Measurements from ENCODE around the gene PLA2R1.

Gene PLA2R1

DNA sequence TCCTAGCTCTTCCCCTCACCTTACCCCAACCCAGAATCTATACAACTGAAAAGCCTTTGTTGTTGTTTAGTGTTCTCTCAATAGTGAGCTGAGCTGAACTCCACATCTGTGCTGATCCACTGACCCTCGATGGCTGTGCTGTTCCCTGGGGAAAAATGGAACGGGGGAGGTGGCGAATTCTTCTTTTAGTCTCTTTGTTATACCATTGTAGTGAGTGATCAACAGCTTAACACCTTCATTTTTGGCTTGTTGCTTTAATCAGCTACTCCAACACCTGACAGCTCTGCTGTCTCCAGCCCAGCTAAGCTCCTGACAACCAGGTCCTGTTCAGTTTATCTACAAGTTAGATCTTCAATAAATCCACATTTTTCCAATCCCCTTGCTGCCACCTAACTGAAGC, 25.7 kb downstream of the PLA2R1 start:
- CTCF ChIA-PET: interaction anchor here (0.5 to 0.7 kb wide), 4 partner anchors 42 to 957 kb away, joined by 3 to 5 read pairs (median 4); no protein-coding TSS in a partner anchor
- Histone ChIP-seq H3K36me3 (ENCODE audit: control insufficient read depth in 2 of 2, insufficient read depth in 1 of 2, low read length in 2 of 2) (no peaks in the 10 kb centered on the region), H3K4me3 (ENCODE audit: low read depth, low read length) (no peak overlapping the region), H3K27ac (ENCODE audit: extremely low read depth, low read depth, low read length) (no peak overlapping the region), H3K4me1 (ENCODE audit: control insufficient read depth, insufficient read depth, low read length) (peaks cover 10% of the 10 kb centered on the region), H3K9me3 (ENCODE audit: control insufficient read depth, insufficient read depth, low read depth, low read length) (no peaks in the 10 kb centered on the region)
- POLR2A ChIA-PET: no interaction called here
- TF ChIP-seq ZNF600 (tag by site-specific recombination; IDR thresholded peaks at IDR 0.05): no peak
- TF ChIP-seq ZNF623 (tag by site-specific recombination; IDR thresholded peaks at IDR 0.05): no peak

DNA sequence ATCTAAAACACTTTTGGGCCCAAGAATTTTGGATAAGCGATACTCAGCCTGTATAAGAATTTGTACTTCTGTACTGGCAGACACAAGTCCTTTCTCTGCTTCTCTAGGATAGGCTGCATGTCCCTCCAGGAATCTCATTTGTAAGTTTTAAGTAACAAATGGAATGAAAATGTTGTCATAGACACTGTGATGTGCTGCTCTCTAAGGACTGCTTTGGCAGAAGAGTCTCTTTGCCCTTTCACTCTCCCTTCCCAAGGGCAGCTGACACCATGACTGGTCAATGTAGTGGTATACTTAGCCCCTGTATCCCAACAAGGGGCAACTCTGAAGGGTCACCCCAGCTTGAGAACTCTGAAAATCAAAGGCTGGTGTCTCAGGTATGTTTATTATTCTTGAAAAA, 27.3 kb downstream of the PLA2R1 start:
- no peak overlapping the region for H3K27ac ChIP-seq (ENCODE audit: extremely low read depth, low read depth, low read length)
- CTCF ChIA-PET: no interaction called here
- no peak for TF ChIP-seq ZNF416 (tag by site-specific recombination; IDR thresholded peaks at IDR 0.05)
- H3K4me3 ChIP-seq (ENCODE audit: low read depth, low read length): no peak overlapping the region
- H3K9me3 ChIP-seq (ENCODE audit: control insufficient read depth, insufficient read depth, low read depth, low read length): no peaks in the 10 kb centered on the region
- POLR2A ChIA-PET: no interaction called here
- peaks cover 9% of the 10 kb centered on the region for H3K4me1 ChIP-seq (ENCODE audit: control insufficient read depth, insufficient read depth, low read length)
- H3K36me3 ChIP-seq (ENCODE audit: control insufficient read depth in 2 of 2, insufficient read depth in 1 of 2, low read length in 2 of 2): no peaks in the 10 kb centered on the region

DNA sequence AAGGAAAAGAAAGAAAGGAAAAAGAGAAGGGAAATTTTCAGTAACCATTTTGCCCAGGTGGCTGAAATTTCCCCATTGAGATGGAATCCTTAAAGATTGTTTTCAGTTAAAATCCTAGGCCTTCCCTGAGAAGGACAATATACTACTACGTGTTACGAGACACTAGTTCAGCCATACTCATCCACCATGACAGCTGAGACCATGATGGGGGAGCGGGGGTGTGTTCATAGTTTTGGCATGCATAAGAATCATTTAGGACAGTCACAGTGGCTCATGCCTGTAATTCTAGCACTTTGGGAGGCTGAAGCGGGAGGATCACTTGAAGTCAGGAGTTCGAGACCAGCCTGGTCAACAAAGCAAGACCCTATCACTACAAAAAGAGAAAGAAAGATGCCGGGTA, 28.0 kb downstream of the PLA2R1 start:
- Histone ChIP-seq H3K9me3 (ENCODE audit: control insufficient read depth, insufficient read depth, low read depth, low read length) (no peaks in the 10 kb centered on the region), H3K27ac (ENCODE audit: extremely low read depth, low read depth, low read length) (no peak overlapping the region), H3K36me3 (ENCODE audit: control insufficient read depth in 2 of 2, insufficient read depth in 1 of 2, low read length in 2 of 2) (no peaks in the 10 kb centered on the region), H3K4me3 (ENCODE audit: low read depth, low read length) (no peak overlapping the region), H3K4me1 (ENCODE audit: control insufficient read depth, insufficient read depth, low read length) (peaks cover 4% of the 10 kb centered on the region; the same call in 1 of the 2 replicates)
- ChIA-PET POLR2A (no interaction called here), CTCF (no interaction called here)
- TF ChIP-seq ZNF248 (tag by site-specific recombination; IDR thresholded peaks at IDR 0.05) (no peak), ZFHX2 (tag by site-specific recombination; conservative IDR thresholded peaks at IDR 0.05) (no peak), ZBTB7A (tag by site-specific recombination; IDR thresholded peaks at IDR 0.05; ENCODE audit: low read depth) (no peak), ZIC2 (tag by site-specific recombination; IDR thresholded peaks at IDR 0.05) (no peak), ZNF223 (tag by site-specific recombination; IDR thresholded peaks at IDR 0.05) (no peak), ZNF596 (tag by site-specific recombination; IDR thresholded peaks at IDR 0.05) (no peak)

DNA sequence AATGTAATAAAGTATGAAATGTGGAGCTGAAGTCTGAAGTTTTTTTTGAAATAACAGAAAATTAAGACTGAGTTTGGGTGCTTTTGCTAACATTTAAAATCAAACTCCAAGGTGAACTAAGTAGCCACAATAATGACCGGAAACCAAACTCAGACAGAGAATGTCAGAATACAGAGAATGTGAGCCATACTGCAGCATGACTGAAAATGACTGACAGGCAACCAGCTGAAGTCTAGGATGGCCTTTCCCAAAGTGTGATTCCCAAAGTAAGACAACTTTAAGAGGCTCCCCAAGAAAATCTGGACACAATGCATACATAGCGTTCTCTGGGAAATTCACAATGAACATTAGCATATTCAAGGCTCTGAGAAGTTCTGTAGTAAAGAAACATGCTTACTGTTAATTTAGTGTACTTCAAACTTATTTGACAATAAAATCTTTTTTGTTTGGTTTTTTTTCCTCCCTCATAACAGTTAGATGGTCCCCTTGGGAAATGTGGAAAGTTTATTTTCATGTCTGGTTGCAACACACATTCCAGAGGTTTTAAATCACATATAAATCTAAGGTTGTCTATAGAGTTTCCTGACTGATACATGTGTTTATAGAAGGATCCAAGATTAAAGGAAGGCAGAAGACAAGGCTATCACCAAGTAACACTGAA, 28.6 kb downstream of the PLA2R1 start:
- CTCF ChIA-PET: no interaction called here
- Histone ChIP-seq H3K36me3 (ENCODE audit: control insufficient read depth in 2 of 2, insufficient read depth in 1 of 2, low read length in 2 of 2) (no peaks in the 10 kb centered on the region), H3K4me1 (ENCODE audit: control insufficient read depth, insufficient read depth, low read length) (no peaks in the 10 kb centered on the region; the same call in 1 of the 2 replicates), H3K27ac (ENCODE audit: extremely low read depth, low read depth, low read length) (no peak overlapping the region), H3K4me3 (ENCODE audit: low read depth, low read length) (no peak overlapping the region), H3K9me3 (ENCODE audit: control insufficient read depth, insufficient read depth, low read depth, low read length) (no peaks in the 10 kb centered on the region)
- POLR2A ChIA-PET: no interaction called here
- peak; percentile 88 for TF ChIP-seq ZNF239 (tag by site-specific recombination; IDR thresholded peaks at IDR 0.05)
- TF ChIP-seq ZNF121 (tag by site-specific recombination; IDR thresholded peaks at IDR 0.05): no peak
- TF ChIP-seq ZNF701 (tag by site-specific recombination; IDR thresholded peaks at IDR 0.05): no peak
- TF ChIP-seq ZNF433 (tag by site-specific recombination; IDR thresholded peaks at IDR 0.05; ENCODE audit: low read depth): no peak
- TF ChIP-seq ZBTB7A (tag by site-specific recombination; IDR thresholded peaks at IDR 0.05; ENCODE audit: low read depth): no peak
- TF ChIP-seq, protein P1, sequence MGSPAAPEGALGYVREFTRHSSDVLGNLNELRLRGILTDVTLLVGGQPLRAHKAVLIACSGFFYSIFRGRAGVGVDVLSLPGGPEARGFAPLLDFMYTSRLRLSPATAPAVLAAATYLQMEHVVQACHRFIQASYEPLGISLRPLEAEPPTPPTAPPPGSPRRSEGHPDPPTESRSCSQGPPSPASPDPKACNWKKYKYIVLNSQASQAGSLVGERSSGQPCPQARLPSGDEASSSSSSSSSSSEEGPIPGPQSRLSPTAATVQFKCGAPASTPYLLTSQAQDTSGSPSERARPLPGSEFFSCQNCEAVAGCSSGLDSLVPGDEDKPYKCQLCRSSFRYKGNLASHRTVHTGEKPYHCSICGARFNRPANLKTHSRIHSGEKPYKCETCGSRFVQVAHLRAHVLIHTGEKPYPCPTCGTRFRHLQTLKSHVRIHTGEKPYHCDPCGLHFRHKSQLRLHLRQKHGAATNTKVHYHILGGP (tag by site-specific recombination; IDR thresholded peaks at IDR 0.05): no peak
- TF ChIP-seq, protein P2, sequence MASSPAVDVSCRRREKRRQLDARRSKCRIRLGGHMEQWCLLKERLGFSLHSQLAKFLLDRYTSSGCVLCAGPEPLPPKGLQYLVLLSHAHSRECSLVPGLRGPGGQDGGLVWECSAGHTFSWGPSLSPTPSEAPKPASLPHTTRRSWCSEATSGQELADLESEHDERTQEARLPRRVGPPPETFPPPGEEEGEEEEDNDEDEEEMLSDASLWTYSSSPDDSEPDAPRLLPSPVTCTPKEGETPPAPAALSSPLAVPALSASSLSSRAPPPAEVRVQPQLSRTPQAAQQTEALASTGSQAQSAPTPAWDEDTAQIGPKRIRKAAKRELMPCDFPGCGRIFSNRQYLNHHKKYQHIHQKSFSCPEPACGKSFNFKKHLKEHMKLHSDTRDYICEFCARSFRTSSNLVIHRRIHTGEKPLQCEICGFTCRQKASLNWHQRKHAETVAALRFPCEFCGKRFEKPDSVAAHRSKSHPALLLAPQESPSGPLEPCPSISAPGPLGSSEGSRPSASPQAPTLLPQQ (tag by site-specific recombination; IDR thresholded peaks at IDR 0.05): no peak
- no peak for TF ChIP-seq EGR2 (tag by site-specific recombination; IDR thresholded peaks at IDR 0.05; ENCODE audit: low read depth)
- TF ChIP-seq ZBTB48 (tag by site-specific recombination; IDR thresholded peaks at IDR 0.05): no peak
- no peak for TF ChIP-seq ZNF221 (tag by site-specific recombination; IDR thresholded peaks at IDR 0.05; ENCODE audit: borderline replicate concordance)
- TF ChIP-seq ZNF335 (tag by site-specific recombination; conservative IDR thresholded peaks at IDR 0.05): peak; percentile 53
- peak; percentile 25; the same call in 1 of the 2 replicates for TF ChIP-seq ZNF629 (tag by site-specific recombination; IDR thresholded peaks at IDR 0.05)
- TF ChIP-seq ZNF266 (tag by site-specific recombination; IDR thresholded peaks at IDR 0.05; ENCODE audit: low read depth): no peak
- TF ChIP-seq OVOL3 (tag by site-specific recombination; IDR thresholded peaks at IDR 0.05): no peak
- no peak for TF ChIP-seq SP2 (tag by site-specific recombination; IDR thresholded peaks at IDR 0.05)
- no peak for TF ChIP-seq ZNF837 (tag by site-specific recombination; IDR thresholded peaks at IDR 0.05)
- TF ChIP-seq ZNF558 (tag by site-specific recombination; IDR thresholded peaks at IDR 0.05): no peak
- no peak for TF ChIP-seq TCF7L2 (IDR thresholded peaks at IDR 0.05; ENCODE audit: borderline replicate concordance, low read depth, low read length)
- no peak for TF ChIP-seq ZNF521 (tag by site-specific recombination; IDR thresholded peaks at IDR 0.05)
- no peak for TF ChIP-seq ZNF600 (tag by site-specific recombination; IDR thresholded peaks at IDR 0.05)
